ENCODE results near the gene DCAF17. TPM values are rescaled to one million over a fixed set of nuclear protein-coding genes. Genes with fewer than 3 reads are reported as not detected.

Gene DCAF17
- total RNA-seq, 1 donor from 2014 or later = 23.1 TPM

- Mint-ChIP-seq H3K9me3 (no peaks in the 10 kb centered on the region), H3K36me3 (ENCODE audit: low read depth) (no peaks in the 10 kb centered on the region), H3K4me1 (peaks cover 9% of the 10 kb centered on the region), H3K4me3 (no peak overlapping the region), H3K27me3 (peaks cover 22% of the 10 kb centered on the region), H3K27ac (no peak overlapping the region)
- ChIA-PET CTCF (no interaction called here), POLR2A (no interaction called here)
- TF ChIP-seq CTCF (IDR thresholded peaks at IDR 0.05) = no peak
- DNase-seq (no peak), ATAC-seq (ENCODE audit: low read depth) (no peak)
- intact Hi-C loops (cut with micrococcal nuclease) = no loop called here
Measured at GRCh38 chr2:171515672-171516298, 81.8 kb downstream of the DCAF17 start.

DNA sequence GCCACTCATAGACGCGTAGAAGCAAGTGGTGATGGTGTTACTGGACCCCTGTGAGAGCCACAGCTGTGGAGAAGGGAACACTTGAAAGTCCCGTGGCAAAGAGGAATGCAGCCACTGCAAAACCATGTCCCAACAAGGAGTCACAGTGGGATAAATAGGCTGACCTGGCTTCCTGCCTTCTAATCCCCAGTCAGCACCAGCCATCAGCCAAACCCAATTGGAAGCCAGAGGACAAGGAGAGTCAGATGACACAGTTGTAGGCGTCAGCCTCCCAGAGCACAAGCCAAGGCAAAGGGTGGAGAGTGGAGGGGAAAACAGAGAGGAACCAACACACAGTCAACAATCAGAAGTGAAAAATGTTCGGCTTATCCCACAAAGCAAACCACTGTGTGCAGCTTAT lies 82.8 kb downstream of the DCAF17 start:
- no peaks in the 10 kb centered on the region for H3K36me3 Mint-ChIP-seq (ENCODE audit: low read depth)
- no peak for TF ChIP-seq CTCF (IDR thresholded peaks at IDR 0.05)
- no peak overlapping the region for H3K4me3 Mint-ChIP-seq
- H3K4me1 Mint-ChIP-seq = peaks cover 12% of the 10 kb centered on the region
- H3K9me3 Mint-ChIP-seq = no peaks in the 10 kb centered on the region
- ATAC-seq (ENCODE audit: low read depth) = no peak
- H3K27ac Mint-ChIP-seq = no peak overlapping the region
- intact Hi-C loops (cut with micrococcal nuclease) = no loop called here
- CTCF ChIA-PET = no interaction called here
- DNase-seq = no peak
- POLR2A ChIA-PET = no interaction called here
- H3K27me3 Mint-ChIP-seq = peaks cover 30% of the 10 kb centered on the region

DNA sequence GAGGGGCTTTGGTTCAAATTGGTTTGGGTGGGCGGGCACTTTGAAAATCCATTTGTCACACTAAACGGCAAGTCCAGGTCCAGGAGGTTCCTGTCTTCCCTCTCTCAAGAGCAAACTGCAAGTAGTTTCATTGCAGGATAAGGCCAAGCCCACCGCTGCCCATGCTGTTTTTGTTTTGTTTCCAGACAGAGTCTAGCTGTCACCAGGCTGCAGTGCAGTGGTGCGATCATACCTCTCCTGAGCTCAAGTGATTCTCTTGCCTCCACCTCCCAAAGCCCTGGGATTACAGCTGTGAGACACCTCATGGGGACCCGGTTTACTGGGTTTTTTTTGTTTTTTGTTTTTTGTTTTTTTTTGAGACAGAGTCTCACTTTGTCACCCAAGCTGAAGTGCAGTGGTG lies 86.4 kb downstream of the DCAF17 start:
- Mint-ChIP-seq H3K27ac (no peak overlapping the region), H3K36me3 (ENCODE audit: low read depth) (no peaks in the 10 kb centered on the region), H3K27me3 (peaks cover 50% of the 10 kb centered on the region), H3K9me3 (no peaks in the 10 kb centered on the region), H3K4me1 (peaks cover 22% of the 10 kb centered on the region), H3K4me3 (no peak overlapping the region)
- CTCF ChIA-PET = no interaction called here
- DNase-seq = no peak
- ATAC-seq (ENCODE audit: low read depth) = no peak
- intact Hi-C loops (cut with micrococcal nuclease) = no loop called here
- no peak for TF ChIP-seq CTCF (IDR thresholded peaks at IDR 0.05)
- POLR2A ChIA-PET = no interaction called here

GRCh38 chr2:171521361-171522051 lies 87.5 kb downstream of the DCAF17 start:
- Mint-ChIP-seq H3K27me3 (peaks cover 50% of the 10 kb centered on the region), H3K27ac (no peak overlapping the region), H3K36me3 (ENCODE audit: low read depth) (no peaks in the 10 kb centered on the region), H3K9me3 (no peaks in the 10 kb centered on the region), H3K4me3 (peak overlapping the region; percentile 76), H3K4me1 (peaks cover 22% of the 10 kb centered on the region)
- DNase-seq (no peak), ATAC-seq (ENCODE audit: low read depth) (no peak)
- CTCF ChIA-PET = no interaction called here
- intact Hi-C loops (cut with micrococcal nuclease) = no loop called here
- TF ChIP-seq CTCF (IDR thresholded peaks at IDR 0.05) = no peak
- POLR2A ChIA-PET = no interaction called here

DNA sequence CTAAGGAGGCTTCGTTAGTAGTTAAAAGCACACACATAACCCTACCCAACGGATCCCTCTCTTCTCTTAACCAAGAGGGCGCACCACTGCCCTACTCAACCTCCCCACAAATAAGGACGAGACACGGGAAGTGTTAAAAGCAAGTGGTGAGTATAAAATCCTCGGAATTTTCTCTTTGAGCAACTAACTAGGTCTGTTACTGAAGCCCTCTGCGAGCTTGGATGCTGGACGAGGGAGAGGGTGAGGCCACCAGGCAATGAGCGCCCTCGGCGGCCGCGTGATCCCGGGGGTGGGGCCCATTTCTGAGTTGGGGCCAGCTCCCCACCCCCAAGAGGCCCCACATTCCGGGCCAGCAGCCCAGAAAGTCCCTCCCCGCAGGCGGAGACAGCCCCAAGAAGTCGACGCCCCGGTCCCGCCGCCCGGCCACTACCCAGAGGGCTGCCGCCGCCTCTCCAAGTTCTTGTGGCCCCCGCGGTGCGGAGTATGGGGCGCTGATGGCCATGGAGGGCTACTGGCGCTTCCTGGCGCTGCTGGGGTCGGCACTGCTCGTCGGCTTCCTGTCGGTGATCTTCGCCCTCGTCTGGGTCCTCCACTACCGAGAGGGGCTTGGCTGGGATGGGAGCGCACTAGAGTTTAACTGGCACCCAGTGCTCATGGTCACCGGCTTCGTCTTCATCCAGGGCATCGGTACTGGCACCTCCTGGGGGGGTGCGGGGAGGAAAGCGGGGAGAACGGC lies 88.2 kb downstream of the DCAF17 start, which contains the start of gene CYBRD1:
CYBRD1 (plus strand) TSS at position 423 of the 736 bp plus-strand sequence; CDS start at position 495, 72 bp downstream.
- POLR2A ChIA-PET = no interaction called here
- intact Hi-C loops (cut with micrococcal nuclease) = no loop called here
- DNase-seq (peak; percentile 14), ATAC-seq (ENCODE audit: low read depth) (no peak)
- H3K9me3 Mint-ChIP-seq = no peaks in the 10 kb centered on the region
- H3K36me3 Mint-ChIP-seq (ENCODE audit: low read depth) = no peaks in the 10 kb centered on the region
- no peak within 1 kb of the TSS for H3K27ac Mint-ChIP-seq
- CTCF ChIA-PET = no interaction called here
- peak within 1 kb of the TSS; percentile 76 for H3K4me3 Mint-ChIP-seq
- peaks cover 22% of the 10 kb centered on the region for H3K4me1 Mint-ChIP-seq
- peaks cover 50% of the 10 kb centered on the region for H3K27me3 Mint-ChIP-seq
- no peak for TF ChIP-seq CTCF (IDR thresholded peaks at IDR 0.05)
